HuH-7.5 (cell line): ENCODE measurements around the gene SSPN.

Experiments
- DNase-seq: peaks from one replicate; pipeline ENCODE4 v3.0.0; 2011; ENCODE audit warnings: low spot score

The SSPN gene

GRCh38 chr12:26266881-26267280 lies 71.5 kb downstream of the SSPN start:
- no peak for DNase-seq

GRCh38 chr12:26268841-26269561 lies 73.6 kb downstream of the SSPN start:
- DNase-seq: no peak

- DNase-seq: no peak
Measured at GRCh38 chr12:26269562-26270284, 74.3 kb downstream of the SSPN start.

- DNase-seq: no peak
Measured at GRCh38 chr12:26271024-26271423, 75.7 kb downstream of the SSPN start.

- DNase-seq: no peak
Measured at GRCh38 chr12:26271889-26272492, 76.6 kb downstream of the SSPN start.

GRCh38 chr12:26272851-26273250 lies 77.5 kb downstream of the SSPN start:
- DNase-seq: no peak

GRCh38 chr12:26273811-26274210 lies 78.4 kb downstream of the SSPN start:
- DNase-seq: no peak

- DNase-seq: peak; percentile 48
Measured at GRCh38 chr12:26274441-26275312, 79.3 kb downstream of the SSPN start.

- DNase-seq: no peak
Measured at GRCh38 chr12:26275313-26276131, 80.1 kb downstream of the SSPN start.

- no peak for DNase-seq
Measured at GRCh38 chr12:26276709-26277108, 81.3 kb downstream of the SSPN start.

GRCh38 chr12:26277506-26278246 lies 82.3 kb downstream of the SSPN start:
- DNase-seq: no peak

- DNase-seq: no peak
Measured at GRCh38 chr12:26278266-26278665, 82.9 kb downstream of the SSPN start.

GRCh38 chr12:26278666-26279065 lies 83.3 kb downstream of the SSPN start:
- DNase-seq: no peak

- no peak for DNase-seq
Measured at GRCh38 chr12:26279091-26279490, 83.7 kb downstream of the SSPN start.

- no peak for DNase-seq
Measured at GRCh38 chr12:26279908-26280307, 84.5 kb downstream of the SSPN start.

- no peak for DNase-seq
Measured at GRCh38 chr12:26280869-26281268, 85.5 kb downstream of the SSPN start.

- DNase-seq: no peak
Measured at GRCh38 chr12:26281320-26281719, 85.9 kb downstream of the SSPN start.

- DNase-seq: no peak
Measured at GRCh38 chr12:26282339-26282940, 87.1 kb downstream of the SSPN start.

- DNase-seq: no peak
Measured at GRCh38 chr12:26283046-26283445, 87.7 kb downstream of the SSPN start.

- DNase-seq: no peak
Measured at GRCh38 chr12:26283617-26284016, 88.2 kb downstream of the SSPN start.
